Inferior parietal cortex (tissue), 1 donor: ENCODE measurements around the gene GSN.

Source experiments
- DNase-seq: peaks from one replicate; pipeline ENCODE4 v3.0.0-alpha.2; 2016; ENCODE audit errors: extremely low spot score

The GSN gene

DNA sequence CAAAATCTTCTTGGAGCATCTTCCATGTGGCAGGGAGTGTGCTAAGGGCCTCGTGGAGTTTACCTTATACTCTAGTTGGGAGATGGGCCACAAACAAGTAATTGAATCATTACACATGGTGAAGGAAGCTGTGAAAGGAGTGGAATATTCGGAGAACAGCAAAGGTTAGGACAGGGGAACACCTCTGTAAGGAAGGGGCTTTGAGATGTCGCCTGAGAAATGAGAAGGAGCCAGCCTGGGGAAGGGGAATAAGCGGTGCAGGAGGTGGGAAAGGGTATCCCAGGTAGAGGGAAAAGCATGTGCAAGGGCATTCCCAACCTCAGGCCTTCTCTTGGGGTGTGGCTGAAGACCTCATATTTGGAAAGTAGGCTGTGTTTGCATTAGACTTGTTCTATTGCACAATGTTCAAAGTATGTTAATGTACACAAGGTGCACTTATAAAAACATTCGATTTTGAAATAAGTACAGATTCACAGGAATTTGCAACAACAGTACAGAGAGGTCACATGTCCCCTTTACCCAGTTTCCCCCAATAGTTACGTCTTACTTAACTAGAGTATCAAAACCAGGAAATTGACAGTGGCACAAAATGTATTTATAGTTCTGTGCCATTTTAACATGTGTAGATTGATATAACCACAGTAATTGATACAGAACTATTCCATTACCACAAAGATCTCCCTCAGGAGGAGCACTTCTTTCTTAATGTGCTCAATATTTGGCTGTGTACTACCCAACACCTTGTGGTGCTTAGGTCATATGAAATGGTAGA, 104.5 kb downstream of the GSN start:
- DNase-seq: no peak

DNA sequence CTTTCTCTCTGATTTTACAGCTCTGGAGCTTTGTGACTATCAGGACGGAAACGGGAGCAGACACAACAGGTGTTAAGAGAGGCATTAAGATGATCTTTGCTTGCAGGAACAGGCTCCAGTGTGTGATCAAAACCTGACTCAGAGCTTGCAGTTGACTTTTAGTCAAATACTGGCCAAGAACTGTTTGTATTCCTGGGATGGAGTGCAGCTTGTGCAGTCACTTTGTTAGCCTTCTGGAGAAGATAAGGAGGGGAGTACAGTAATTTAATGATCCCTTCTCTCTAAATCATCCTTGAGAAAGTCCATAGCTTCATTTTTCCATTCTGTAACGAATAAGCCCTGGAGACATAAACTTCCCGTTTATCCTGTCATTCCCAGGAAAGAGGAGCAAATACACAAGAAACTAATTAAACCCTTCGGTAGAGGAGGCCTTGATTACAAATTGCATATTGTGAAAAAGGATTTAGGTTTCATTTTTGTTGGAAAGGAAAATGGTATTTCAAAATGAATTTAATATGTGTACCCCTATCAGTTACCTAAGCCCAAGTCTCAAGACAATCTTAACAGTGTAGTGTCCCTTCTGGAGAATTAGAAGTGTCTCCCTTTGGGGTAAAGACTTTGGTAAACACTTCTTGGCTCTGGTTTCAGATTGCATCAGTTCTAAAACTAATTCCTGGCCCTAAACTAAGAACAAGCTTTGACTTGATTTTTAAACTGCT, 105.2 kb downstream of the GSN start:
- no peak for DNase-seq

DNA sequence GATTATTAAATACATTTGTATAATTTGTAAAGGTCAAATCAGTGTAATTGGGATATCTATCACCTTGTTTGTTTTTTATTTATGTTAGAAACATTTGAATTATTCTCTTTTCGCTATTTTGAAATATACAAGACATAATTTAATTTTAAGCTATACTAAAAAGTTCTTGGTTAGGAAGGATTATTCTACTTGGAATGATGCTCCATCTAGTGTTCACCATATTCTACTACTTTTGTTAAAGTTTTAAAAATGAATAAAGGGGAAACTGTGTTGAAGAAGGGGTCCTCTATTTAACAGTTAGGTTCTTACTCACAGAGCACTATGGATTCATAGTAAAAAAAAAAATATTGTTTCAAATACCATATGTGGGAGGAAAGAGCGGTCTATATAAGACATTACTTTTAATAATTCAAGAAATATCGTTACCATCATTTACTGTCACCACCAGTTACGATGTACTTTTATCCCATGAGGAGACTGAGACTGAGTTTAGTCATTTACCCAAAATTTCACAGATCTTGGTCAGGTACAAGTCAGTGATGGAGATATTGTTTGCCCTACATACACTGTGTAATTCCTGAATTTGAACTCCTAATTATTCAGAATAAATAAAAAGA, 108.4 kb downstream of the GSN start:
- DNase-seq: no peak

DNA sequence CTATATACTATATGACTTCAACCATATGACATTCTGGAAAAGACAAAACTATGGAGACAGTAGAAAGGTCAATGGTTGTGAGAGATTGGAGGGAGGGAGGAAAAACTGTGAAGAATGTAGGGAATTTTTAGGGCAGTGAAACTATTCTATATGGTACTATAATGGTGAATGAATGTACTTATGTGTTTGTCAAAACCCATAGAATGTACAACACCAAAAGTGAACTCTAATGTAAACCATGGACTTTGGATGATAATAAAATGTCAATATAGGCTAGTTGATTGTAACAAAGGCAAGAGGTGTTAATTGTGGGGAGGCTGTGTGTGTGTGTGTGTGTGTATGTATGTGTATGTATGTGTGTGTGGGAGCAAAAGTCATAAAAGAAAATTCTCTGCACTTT, 112.9 kb downstream of the GSN start:
- DNase-seq: no peak
